Endothelial cell (in vitro differentiated cells): ENCODE data around the gene SLC9A1. TPM values are rescaled to one million over a fixed set of nuclear protein-coding genes. Genes with fewer than 3 reads are reported as not detected.

Experiments
- DNase-seq: peaks from one replicate; pipeline ENCODE4 v3.0.0; 2021; ENCODE audit warnings: low spot score
- H3K27ac Mint-ChIP-seq: one replicate; pipeline ENCODE4 v1.8.0; 2021; ENCODE audit warnings: mixed read lengths, inconsistent platforms; ENCODE audit not compliant: unreplicated experiment
- H3K27me3 Mint-ChIP-seq: one replicate; pipeline ENCODE4 v1.8.0; 2021; ENCODE audit warnings: mild to moderate bottlenecking, moderate library complexity, mixed read lengths, inconsistent platforms; ENCODE audit not compliant: unreplicated experiment
- H3K36me3 Mint-ChIP-seq: one replicate; pipeline ENCODE4 v1.8.0; 2021; ENCODE audit warnings: mild to moderate bottlenecking, low read depth, mixed read lengths, inconsistent platforms; ENCODE audit not compliant: unreplicated experiment
- H3K4me1 Mint-ChIP-seq: one replicate; pipeline ENCODE4 v1.8.0; 2021; ENCODE audit warnings: mild to moderate bottlenecking, mixed read lengths, inconsistent platforms; ENCODE audit not compliant: unreplicated experiment
- H3K4me3 Mint-ChIP-seq: one replicate; pipeline ENCODE4 v1.8.0; 2021; ENCODE audit warnings: mild to moderate bottlenecking, mixed read lengths, inconsistent platforms; ENCODE audit not compliant: unreplicated experiment
- H3K9me3 Mint-ChIP-seq: one replicate; pipeline ENCODE4 v1.8.0; 2021; ENCODE audit warnings: mixed read lengths, inconsistent platforms; ENCODE audit not compliant: unreplicated experiment
- total RNA-seq: library from RNA; stranded (reverse); fragmentation: NEBNext Ultra II Directional; extraction: Animal tissue kit (Norgen Biotek cat#: 25700); gene quantifications from one replicate; pipeline ENCODE4 v1.2.1, GENCODE V29; 2021; ENCODE audit not compliant: unreplicated experiment
- TF ChIP-seq, protein P1 (sequence below): fragments of 200-600 bp; sonication (generic); IDR thresholded peaks from one replicate; pipeline ENCODE4 v1.5.0; 2021; ENCODE audit warnings: antibody characterized with exemption; ENCODE audit not compliant: unreplicated experiment

The SLC9A1 gene
- total RNA-seq, 1 donor from 2014 or later, result 96.2 TPM

DNA sequence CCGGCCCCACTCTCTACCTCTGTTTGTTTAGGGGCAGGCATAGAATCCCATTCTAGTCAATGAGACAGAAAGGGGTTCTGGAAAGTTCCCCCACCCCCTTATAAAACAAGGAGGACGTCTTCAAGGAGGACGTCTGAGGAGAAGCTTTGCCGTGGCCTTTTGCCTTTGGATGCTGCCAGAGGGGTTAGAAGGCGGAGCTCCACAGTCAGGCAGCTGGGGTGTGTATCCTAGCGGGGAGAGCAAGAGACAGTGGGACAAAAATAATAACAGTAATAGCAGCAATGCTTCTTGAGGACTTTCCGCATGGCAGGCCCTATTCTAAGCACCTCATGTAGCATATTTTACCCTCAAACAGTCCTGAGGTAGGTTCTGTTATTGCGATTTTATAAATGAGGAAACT lies 94.0 kb downstream of the SLC9A1 start:
- Mint-ChIP-seq H3K27me3 (peaks cover 3% of the 10 kb centered on the region), H3K4me3 (no peak overlapping the region), H3K36me3 (no peaks in the 10 kb centered on the region), H3K9me3 (no peaks in the 10 kb centered on the region), H3K27ac (no peak overlapping the region), H3K4me1 (no peaks in the 10 kb centered on the region)
- TF ChIP-seq, protein P1, sequence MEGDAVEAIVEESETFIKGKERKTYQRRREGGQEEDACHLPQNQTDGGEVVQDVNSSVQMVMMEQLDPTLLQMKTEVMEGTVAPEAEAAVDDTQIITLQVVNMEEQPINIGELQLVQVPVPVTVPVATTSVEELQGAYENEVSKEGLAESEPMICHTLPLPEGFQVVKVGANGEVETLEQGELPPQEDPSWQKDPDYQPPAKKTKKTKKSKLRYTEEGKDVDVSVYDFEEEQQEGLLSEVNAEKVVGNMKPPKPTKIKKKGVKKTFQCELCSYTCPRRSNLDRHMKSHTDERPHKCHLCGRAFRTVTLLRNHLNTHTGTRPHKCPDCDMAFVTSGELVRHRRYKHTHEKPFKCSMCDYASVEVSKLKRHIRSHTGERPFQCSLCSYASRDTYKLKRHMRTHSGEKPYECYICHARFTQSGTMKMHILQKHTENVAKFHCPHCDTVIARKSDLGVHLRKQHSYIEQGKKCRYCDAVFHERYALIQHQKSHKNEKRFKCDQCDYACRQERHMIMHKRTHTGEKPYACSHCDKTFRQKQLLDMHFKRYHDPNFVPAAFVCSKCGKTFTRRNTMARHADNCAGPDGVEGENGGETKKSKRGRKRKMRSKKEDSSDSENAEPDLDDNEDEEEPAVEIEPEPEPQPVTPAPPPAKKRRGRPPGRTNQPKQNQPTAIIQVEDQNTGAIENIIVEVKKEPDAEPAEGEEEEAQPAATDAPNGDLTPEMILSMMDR, result no peak
- no peak for DNase-seq

DNA sequence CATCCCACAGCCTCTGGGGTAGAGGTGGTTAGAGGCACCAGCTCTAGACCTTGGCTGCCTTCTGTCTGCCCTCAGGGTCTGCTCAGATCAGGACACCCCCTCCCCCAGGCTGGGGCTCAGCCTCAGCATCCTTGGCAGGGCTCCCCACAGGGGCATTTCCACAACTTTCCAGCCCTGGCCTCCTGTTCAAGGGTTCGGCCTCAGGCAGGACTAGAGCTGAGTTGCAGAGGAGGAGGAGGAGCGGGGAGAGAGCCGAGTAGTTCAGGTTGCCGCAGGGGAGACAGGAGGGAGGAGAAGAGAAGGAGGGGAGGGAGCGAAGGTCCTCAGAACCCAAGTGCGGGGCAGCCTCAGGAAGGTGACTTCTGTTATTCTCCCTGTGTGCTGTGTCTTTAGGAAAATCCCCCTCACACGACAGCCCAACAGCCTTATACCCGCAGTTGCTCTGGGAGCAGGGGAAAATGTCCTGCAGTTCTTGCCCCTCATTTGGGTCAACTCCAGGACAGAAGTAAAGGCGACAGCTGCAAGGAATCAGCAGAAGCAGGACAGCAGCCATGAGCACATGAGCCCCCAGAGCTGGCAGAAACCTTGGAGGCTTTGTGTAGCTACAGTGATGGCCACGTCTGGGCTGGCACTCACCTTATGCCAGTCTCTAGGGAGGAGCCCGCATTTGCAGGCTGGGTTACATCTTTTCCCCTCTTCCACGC lies 95.8 kb downstream of the SLC9A1 start:
- Mint-ChIP-seq H3K36me3 (no peaks in the 10 kb centered on the region), H3K27me3 (peaks cover 1% of the 10 kb centered on the region), H3K27ac (no peak overlapping the region), H3K4me1 (no peaks in the 10 kb centered on the region), H3K9me3 (no peaks in the 10 kb centered on the region), H3K4me3 (no peak overlapping the region)
- no peak for DNase-seq
- TF ChIP-seq, protein P1, result no peak

DNA sequence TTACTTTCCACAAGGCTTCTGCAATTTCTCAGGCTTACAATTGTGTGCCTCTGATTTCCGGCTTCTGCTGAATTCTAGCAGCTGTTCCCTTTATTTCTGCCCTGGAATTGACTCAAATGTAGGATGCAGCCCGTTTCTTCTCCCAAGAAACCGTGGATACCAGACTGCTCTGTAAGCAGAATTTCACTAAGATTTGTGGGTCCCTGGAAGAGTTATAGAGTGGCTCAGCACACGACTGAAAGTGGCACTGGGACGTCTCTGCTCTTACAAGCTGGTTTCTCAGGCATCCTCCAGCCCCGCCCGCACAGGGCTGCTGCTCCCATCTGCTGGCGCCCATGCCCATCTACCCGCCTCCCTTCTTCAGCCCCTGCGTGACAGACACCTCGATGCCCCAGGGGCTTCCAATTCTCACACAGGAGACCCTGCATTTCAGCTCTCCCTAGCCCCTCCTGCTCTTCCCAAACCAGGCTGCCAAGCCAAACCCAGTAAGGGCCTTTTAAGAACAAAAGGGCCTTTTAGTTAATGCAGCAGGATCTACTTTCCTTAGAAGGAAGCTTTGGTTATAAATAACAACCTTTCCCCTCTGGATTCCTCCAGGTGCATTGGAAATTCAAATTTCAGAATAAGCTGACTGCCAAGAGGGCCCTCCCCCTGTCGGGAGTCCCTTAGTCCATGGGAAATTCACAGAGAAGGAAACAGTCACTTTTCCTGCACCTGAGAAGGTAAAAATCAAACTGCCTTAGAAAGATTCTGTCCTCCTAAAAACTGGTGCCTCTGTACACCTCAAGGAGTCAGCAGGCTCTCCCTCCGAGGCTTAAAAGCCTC lies 96.9 kb downstream of the SLC9A1 start:
- TF ChIP-seq, protein P1, result no peak
- H3K27ac Mint-ChIP-seq, result no peak overlapping the region
- no peaks in the 10 kb centered on the region for H3K9me3 Mint-ChIP-seq
- no peaks in the 10 kb centered on the region for H3K36me3 Mint-ChIP-seq
- no peak overlapping the region for H3K4me3 Mint-ChIP-seq
- no peak for DNase-seq
- no peaks in the 10 kb centered on the region for H3K4me1 Mint-ChIP-seq
- H3K27me3 Mint-ChIP-seq, result peaks cover 1% of the 10 kb centered on the region

DNA sequence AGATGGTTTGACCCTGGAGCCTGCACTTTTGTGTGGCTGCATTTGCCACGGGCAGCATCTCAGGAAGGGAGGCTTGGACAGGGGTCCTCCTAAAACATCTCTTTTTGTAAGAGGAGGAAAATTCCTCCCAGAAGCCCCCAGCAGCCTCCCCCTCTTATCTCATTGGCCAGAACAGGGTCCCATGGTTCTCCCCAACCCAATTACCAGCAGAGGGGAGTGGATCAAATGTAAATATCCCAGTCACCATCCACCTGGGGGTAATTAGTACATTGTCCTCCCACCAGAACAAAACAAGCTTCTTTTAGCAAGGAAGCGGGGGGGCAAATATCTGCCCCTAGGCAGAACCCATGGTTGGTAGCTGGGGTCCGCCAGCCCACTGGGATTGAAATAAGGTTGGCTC lies 97.5 kb downstream of the SLC9A1 start:
- Mint-ChIP-seq H3K36me3 (no peaks in the 10 kb centered on the region), H3K27me3 (peaks cover 1% of the 10 kb centered on the region), H3K4me1 (no peaks in the 10 kb centered on the region), H3K4me3 (no peak overlapping the region), H3K27ac (no peak overlapping the region), H3K9me3 (no peaks in the 10 kb centered on the region)
- TF ChIP-seq, protein P1, result no peak
- no peak for DNase-seq
